ENCODE measurements around the gene SORCS1.

SORCS1 gene

DNA sequence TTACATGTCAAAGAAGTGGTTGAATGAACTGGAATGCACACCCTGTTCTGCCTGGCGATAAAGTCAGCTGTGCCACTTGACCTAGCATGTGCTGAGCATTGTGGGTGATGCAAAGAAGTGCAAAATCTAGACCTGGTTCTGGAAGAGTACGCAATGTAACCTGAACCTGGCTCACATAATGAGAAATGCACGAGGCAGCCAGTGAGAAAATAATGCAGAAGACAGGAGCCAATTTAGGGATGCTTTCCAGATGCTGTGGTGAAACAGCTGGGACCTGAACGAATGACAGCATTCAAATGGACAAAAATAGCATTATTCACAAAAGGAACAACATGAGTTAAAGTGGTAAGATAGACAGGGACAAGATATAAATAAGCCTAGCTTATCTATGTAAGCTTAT lies 402.6 kb downstream of the SORCS1 start:
- DNase-seq (ENCODE audit: extremely low spot score) = no peak
- POLR2A ChIA-PET = no interaction called here
- CTCF ChIA-PET = no interaction called here
- TF ChIP-seq HDGF (IDR thresholded peaks at IDR 0.05; ENCODE audit: borderline replicate concordance) = no peak
- no peak for TF ChIP-seq ZNF384 (IDR thresholded peaks at IDR 0.05)
- no peak for TF ChIP-seq FOXM1 (IDR thresholded peaks at IDR 0.05; ENCODE audit: borderline replicate concordance)
- TF ChIP-seq LEF1 (IDR thresholded peaks at IDR 0.05; ENCODE audit: borderline replicate concordance) = no peak
- TF ChIP-seq L3MBTL2 (conservative IDR thresholded peaks at IDR 0.05) = no peak
- TF ChIP-seq CTBP1 (IDR thresholded peaks at IDR 0.05; ENCODE audit: borderline replicate concordance) = no peak
- TF ChIP-seq TARDBP (IDR thresholded peaks at IDR 0.05) = no peak
- TF ChIP-seq, protein P1, sequence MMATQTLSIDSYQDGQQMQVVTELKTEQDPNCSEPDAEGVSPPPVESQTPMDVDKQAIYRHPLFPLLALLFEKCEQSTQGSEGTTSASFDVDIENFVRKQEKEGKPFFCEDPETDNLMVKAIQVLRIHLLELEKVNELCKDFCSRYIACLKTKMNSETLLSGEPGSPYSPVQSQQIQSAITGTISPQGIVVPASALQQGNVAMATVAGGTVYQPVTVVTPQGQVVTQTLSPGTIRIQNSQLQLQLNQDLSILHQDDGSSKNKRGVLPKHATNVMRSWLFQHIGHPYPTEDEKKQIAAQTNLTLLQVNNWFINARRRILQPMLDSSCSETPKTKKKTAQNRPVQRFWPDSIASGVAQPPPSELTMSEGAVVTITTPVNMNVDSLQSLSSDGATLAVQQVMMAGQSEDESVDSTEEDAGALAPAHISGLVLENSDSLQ (IDR thresholded peaks at IDR 0.05) = no peak
- no peak for TF ChIP-seq SP1 (IDR thresholded peaks at IDR 0.05)
- no peak for TF ChIP-seq FOXA1 (IDR thresholded peaks at IDR 0.05)
- no peak for TF ChIP-seq ARNT (IDR thresholded peaks at IDR 0.05)
- no peak for TF ChIP-seq ELF4 (IDR thresholded peaks at IDR 0.05)
- no peak for TF ChIP-seq FOXK2 (IDR thresholded peaks at IDR 0.05)
- no peak for TF ChIP-seq SUZ12 (IDR thresholded peaks at IDR 0.05)
- TF ChIP-seq NFRKB (IDR thresholded peaks at IDR 0.05) = no peak

DNA sequence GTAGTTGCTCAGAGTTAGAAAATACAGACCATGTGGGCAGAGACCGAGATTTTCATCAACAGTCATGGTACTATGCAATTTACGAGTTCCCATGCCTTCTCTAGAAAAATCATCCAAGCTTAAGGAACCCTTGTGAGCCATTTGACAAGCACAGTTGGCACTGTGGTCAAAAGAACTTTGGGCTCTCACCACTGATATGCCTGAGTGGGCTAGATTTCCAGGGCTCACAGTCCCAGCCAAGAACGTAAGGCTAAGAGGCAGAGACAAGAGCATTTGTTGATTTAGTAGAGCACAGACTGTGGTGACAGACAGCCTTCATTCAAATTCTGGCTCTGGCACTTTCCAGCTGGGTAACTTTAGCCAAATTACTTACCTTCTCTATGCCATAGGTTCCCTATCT lies 407.0 kb downstream of the SORCS1 start:
- no peak for DNase-seq (ENCODE audit: extremely low spot score)
- TF ChIP-seq FOXA1 (IDR thresholded peaks at IDR 0.05) (no peak), TARDBP (IDR thresholded peaks at IDR 0.05) (no peak), FOXK2 (IDR thresholded peaks at IDR 0.05) (no peak), SUZ12 (IDR thresholded peaks at IDR 0.05) (no peak), LEF1 (IDR thresholded peaks at IDR 0.05; ENCODE audit: borderline replicate concordance) (no peak), ELF4 (IDR thresholded peaks at IDR 0.05) (no peak), FOXM1 (IDR thresholded peaks at IDR 0.05; ENCODE audit: borderline replicate concordance) (no peak), SP1 (IDR thresholded peaks at IDR 0.05) (no peak), NFRKB (IDR thresholded peaks at IDR 0.05) (no peak), BHLHE40 (IDR thresholded peaks at IDR 0.05; ENCODE audit: borderline replicate concordance) (no peak), HDGF (IDR thresholded peaks at IDR 0.05; ENCODE audit: borderline replicate concordance) (no peak), CTBP1 (IDR thresholded peaks at IDR 0.05; ENCODE audit: borderline replicate concordance) (no peak), L3MBTL2 (conservative IDR thresholded peaks at IDR 0.05) (no peak), ARNT (IDR thresholded peaks at IDR 0.05) (no peak), ZNF384 (IDR thresholded peaks at IDR 0.05) (no peak)
- ChIA-PET CTCF (no interaction called here), POLR2A (no interaction called here)

DNA sequence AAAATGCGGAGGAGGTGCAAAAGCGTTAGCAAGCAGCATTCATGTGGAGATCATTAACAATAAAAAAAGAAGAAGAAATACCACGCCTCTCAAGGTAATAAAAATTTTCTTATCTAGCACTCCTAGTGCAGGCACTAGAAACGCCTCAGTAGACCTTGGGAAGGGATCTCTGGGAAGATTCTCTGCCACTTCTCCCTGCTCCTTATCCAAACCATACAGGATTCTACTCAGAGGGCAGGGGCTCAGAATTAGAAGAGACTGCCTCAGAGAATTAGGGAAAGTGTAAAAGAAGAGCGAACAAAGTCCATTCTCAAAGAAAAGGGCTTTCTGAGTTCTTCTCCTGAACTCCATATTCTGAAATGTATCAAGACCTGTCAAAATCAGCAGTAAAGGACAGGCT lies 413.4 kb downstream of the SORCS1 start:
- TF ChIP-seq HDGF (IDR thresholded peaks at IDR 0.05; ENCODE audit: borderline replicate concordance) = no peak
- no peak for TF ChIP-seq ELF4 (IDR thresholded peaks at IDR 0.05)
- no peak for TF ChIP-seq ARNT (IDR thresholded peaks at IDR 0.05)
- TF ChIP-seq NFRKB (IDR thresholded peaks at IDR 0.05) = no peak
- TF ChIP-seq, protein P1 (IDR thresholded peaks at IDR 0.05) = no peak
- TF ChIP-seq FOXM1 (IDR thresholded peaks at IDR 0.05; ENCODE audit: borderline replicate concordance) = no peak
- no peak for TF ChIP-seq TARDBP (IDR thresholded peaks at IDR 0.05)
- no peak for TF ChIP-seq CTBP1 (IDR thresholded peaks at IDR 0.05; ENCODE audit: borderline replicate concordance)
- ChIA-PET CTCF (no interaction called here), POLR2A (no interaction called here)
- DNase-seq (ENCODE audit: extremely low spot score) = no peak

DNA sequence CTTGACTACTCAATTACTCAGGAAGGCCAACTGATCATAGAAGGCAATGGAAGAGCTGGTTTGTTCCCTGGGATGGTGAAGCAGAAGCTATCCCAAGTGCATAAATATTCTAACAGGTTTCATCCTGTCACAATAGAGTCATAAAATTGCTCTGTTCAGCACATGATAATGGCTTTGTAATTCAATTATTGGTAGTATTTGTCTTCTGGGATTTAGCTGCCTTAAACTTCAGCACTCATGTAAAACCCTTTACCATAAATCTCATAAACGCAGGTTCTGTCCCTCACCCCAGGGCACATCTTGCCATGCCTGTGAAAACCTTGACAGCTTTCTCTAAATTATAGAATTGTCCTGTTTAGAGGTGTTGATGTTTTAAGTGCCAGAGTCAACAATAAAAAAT lies 417.6 kb downstream of the SORCS1 start:
- ChIA-PET POLR2A (no interaction called here), CTCF (no interaction called here)
- TF ChIP-seq SUZ12 (IDR thresholded peaks at IDR 0.05) (no peak), ZNF384 (IDR thresholded peaks at IDR 0.05) (no peak), NFRKB (IDR thresholded peaks at IDR 0.05) (no peak), FOXM1 (IDR thresholded peaks at IDR 0.05; ENCODE audit: borderline replicate concordance) (no peak), SP1 (IDR thresholded peaks at IDR 0.05) (no peak), FOXK2 (IDR thresholded peaks at IDR 0.05) (no peak), FOXA1 (IDR thresholded peaks at IDR 0.05) (no peak), CTBP1 (IDR thresholded peaks at IDR 0.05; ENCODE audit: borderline replicate concordance) (no peak), ARNT (IDR thresholded peaks at IDR 0.05) (no peak)
- TF ChIP-seq, protein P1 (IDR thresholded peaks at IDR 0.05) = no peak
- DNase-seq (ENCODE audit: extremely low spot score) = no peak

DNA sequence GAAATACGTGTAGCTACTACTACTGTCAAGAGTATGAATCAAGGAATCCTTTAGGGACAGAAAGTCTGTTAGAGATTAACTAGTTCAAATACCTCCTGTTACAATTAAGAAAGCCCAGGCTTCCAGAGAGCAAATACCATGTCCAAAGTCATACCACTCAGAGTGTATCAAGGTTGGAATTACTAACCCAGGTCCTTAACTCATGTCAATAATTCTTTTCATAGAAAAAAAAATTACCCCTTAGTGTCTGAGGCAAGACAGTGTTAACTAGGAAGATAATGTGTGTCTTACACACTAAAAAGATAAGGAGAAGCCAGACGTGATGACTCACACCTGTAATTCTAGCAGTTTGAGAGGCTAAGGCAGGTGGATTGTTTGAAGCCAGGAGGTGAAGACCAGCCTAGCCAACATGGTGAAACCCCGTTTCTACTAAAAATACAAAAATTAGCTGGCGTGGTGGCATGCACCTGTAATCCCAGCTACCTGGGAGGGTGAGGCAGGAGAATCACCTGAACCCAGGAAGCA lies 423.4 kb downstream of the SORCS1 start:
- no peak for DNase-seq (ENCODE audit: extremely low spot score)
- ChIA-PET POLR2A (no interaction called here), CTCF (no interaction called here)
- TF ChIP-seq L3MBTL2 (conservative IDR thresholded peaks at IDR 0.05) (no peak), FOXM1 (IDR thresholded peaks at IDR 0.05; ENCODE audit: borderline replicate concordance) (no peak), NFRKB (IDR thresholded peaks at IDR 0.05) (no peak)

DNA sequence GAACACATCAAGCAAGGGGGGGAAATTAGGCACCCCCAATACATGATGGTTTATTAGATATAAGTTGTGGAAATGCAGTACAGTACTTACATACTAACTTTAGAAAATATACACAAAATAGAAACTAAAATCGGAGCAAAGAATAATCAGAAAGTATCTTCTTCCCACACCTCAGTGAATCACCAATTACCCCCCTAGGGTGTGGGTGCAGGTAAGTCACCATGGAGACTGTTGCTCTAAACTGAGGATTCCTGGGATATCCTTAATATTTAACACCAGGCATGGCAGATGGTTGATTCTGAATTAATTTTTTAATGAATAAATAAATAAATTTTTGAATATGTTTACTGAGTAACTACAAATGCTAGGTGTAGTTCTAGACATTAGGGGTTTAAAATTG lies 424.4 kb downstream of the SORCS1 start:
- ChIA-PET POLR2A (no interaction called here), CTCF (no interaction called here)
- TF ChIP-seq FOXA1 (IDR thresholded peaks at IDR 0.05) = no peak
- TF ChIP-seq HDGF (IDR thresholded peaks at IDR 0.05; ENCODE audit: borderline replicate concordance) = no peak
- TF ChIP-seq SP1 (IDR thresholded peaks at IDR 0.05) = no peak
- TF ChIP-seq FOXK2 (IDR thresholded peaks at IDR 0.05) = no peak
- TF ChIP-seq LEF1 (IDR thresholded peaks at IDR 0.05; ENCODE audit: borderline replicate concordance) = no peak
- no peak for TF ChIP-seq CTBP1 (IDR thresholded peaks at IDR 0.05; ENCODE audit: borderline replicate concordance)
- no peak for TF ChIP-seq SUZ12 (IDR thresholded peaks at IDR 0.05)
- no peak for TF ChIP-seq BHLHE40 (IDR thresholded peaks at IDR 0.05; ENCODE audit: borderline replicate concordance)
- no peak for TF ChIP-seq NFRKB (IDR thresholded peaks at IDR 0.05)
- TF ChIP-seq ELF4 (IDR thresholded peaks at IDR 0.05) = no peak
- TF ChIP-seq, protein P1 (IDR thresholded peaks at IDR 0.05) = no peak
- no peak for TF ChIP-seq FOXM1 (IDR thresholded peaks at IDR 0.05; ENCODE audit: borderline replicate concordance)
- no peak for TF ChIP-seq ZNF384 (IDR thresholded peaks at IDR 0.05)
- TF ChIP-seq ARNT (IDR thresholded peaks at IDR 0.05) = no peak
- TF ChIP-seq TARDBP (IDR thresholded peaks at IDR 0.05) = no peak
- no peak for TF ChIP-seq L3MBTL2 (conservative IDR thresholded peaks at IDR 0.05)
- no peak for DNase-seq (ENCODE audit: extremely low spot score)

Measured in HEK293T (cell line).